Right ventricle myocardium inferior (tissue), 1 donor: ENCODE results near the gene SIN3B. TPM values are rescaled to one million over a fixed set of nuclear protein-coding genes. Genes with fewer than 3 reads are reported as not detected.
A peak's percentile ranks its signal among the peaks of the same experiment; 100 is the strongest.

Source experiments
- ATAC-seq: fragments of 200-7000 bp; cut with Tn5 transposase; one replicate; pipeline ENCODE4 v1.9.1; 2020; ENCODE audit warnings: mild to moderate bottlenecking, moderate library complexity
- DNase-seq: peaks from one replicate; pipeline ENCODE4 v3.0.0; 2021; ENCODE audit errors: missing footprints
- intact Hi-C: fragments of 100-400 bp; cut with DNase I; formaldehyde crosslinking; loops from one replicate; pipeline ENCODE4 v1.11.0; 2022
- total RNA-seq: library from RNA; stranded (reverse); fragmentation: NEBNext Ultra II Directional; extraction: Animal tissue kit (Norgen Biotek cat#: 25700); gene quantifications from one replicate; pipeline ENCODE4 v1.2.1, GENCODE V29; 2021
- donor health status: DM: no; HTN: yes; CAD: no; lungs with severe emphysema.

SIN3B gene
- total RNA-seq, 1 donor from 2014 or later: 27.8 TPM

- intact Hi-C loops: no loop called here
- ATAC-seq (no peak), DNase-seq (no peak)
Measured at GRCh38 chr19:16883522-16883921, 54.3 kb downstream of the SIN3B start.

GRCh38 chr19:16885166-16885565, 56.0 kb downstream of the SIN3B start:
- intact Hi-C loops: no loop called here
- DNase-seq (no peak), ATAC-seq (no peak)

DNA sequence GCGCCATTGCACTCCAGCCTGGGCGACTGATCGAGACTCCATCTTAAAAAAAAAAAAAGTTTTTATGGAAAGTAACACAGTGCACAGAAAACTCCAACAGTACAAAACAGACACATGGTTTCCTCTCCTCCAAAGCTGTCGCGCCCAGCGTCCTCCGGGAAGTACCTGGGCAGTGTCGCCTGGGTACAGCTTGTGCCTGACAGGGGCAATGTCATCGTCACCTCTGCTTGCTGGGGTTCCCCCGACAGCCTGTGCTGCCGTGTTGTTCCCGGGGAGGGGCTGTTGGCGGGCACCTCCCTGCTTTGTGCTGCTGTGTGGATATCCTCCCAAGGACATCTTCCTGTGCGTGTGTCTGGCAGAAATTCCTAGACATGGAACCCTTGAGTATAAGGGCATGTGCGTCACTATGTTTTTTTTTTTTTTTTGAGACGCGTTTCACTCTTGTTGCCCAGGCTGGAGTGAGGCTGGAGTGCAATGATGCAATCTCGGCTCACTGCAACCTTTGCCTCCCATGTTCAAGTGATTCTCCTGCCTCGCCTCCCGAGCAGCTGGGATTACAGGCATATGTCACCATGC, 57.2 kb downstream of the SIN3B start:
- ATAC-seq: peak; percentile 81
- intact Hi-C loops: no loop called here
- peak; percentile 80 for DNase-seq

DNA sequence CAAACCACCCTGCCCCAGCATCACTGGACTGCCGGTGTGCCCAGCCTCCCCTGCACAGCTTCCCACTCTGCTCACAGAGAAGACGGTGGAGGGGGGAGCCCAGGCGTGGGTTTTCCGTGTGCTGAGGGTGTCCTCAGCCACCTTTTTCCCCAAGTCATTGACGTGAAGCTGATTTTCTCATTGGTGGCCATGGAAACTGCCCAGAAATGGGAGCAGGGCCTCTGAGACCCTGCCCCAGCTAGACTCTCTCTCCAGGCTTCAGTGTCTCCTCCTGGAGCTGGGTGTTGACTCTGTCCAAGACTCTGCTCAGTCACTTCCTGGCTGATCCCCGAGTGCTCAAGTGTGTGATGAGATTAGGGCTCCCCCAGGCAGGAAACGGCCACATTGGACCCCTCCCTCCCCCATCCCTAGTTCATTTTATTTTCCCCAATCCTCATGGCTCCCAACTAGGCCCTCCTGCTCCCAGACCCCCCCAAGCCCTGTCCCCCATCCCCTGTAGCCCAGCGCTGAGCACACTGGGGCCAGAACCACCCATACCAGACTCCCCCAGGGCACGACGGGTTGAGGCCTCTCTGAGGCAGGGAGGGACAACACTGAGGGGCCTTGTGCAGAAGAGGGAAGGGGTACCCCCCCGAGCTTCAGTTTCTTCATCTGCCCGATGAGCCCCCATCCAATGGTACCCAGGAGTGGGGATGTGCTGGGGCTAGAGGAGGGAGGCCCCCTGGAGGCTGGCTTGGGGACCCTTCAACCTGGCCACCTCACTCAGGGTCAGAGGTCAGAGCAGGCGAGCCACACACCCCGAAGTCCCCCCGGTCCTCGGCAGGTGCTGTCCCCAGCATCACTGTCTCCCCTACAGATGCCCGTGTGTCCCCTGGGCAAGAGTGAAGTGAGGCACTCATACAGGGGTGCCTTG, 58.4 kb downstream of the SIN3B start:
- ATAC-seq (no peak), DNase-seq (no peak)
- intact Hi-C loops: no loop called here

- ATAC-seq: peak; percentile 29
- peak; percentile 78 for DNase-seq
- intact Hi-C loops: no loop called here
Measured at GRCh38 chr19:16888629-16889365, 59.6 kb downstream of the SIN3B start, which contains the start of gene F2RL3. TSS of gene F2RL3 (plus strand) at chr19:16888999. CDS start at chr19:16889190, 191 bp downstream.

GRCh38 chr19:16889366-16889882, 60.2 kb downstream of the SIN3B start:
- intact Hi-C loops: no loop called here
- DNase-seq (peak; percentile 70), ATAC-seq (peak; percentile 73)

- intact Hi-C loops: loop anchor here (10.0 kb wide), 1 partner anchor 155 kb away; no protein-coding TSS in a partner anchor
- no peak for DNase-seq
- ATAC-seq: no peak
Measured at GRCh38 chr19:16889883-16890460, 60.8 kb downstream of the SIN3B start.

DNA sequence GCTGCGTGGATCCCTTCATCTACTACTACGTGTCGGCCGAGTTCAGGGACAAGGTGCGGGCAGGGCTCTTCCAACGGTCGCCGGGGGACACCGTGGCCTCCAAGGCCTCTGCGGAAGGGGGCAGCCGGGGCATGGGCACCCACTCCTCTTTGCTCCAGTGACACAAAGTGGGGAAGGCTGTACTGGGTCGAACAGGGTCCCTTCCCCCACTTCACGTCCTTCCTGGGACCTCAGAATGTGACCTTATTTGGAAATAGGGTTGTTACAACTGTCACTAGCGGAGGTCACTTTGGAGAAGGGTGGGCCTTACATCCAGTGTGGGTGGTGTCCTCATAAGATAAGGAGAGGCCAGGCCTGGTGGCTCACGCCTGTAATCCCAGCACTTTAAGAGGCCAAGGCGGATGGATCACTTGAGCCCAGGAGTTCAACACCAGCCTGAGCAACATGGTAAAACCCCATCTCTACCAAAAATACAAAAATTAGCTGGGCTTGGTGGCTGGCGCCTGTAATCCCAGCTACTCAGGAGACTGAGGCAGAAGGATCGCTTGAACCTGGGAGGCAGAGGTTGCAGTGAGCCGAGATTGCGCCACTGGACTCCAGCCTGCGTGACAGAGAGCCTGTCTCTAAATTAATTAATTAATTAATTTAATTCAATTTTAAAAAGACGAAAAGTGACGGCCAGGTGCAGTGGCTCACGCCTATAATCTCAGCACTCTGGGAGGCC, 61.4 kb downstream of the SIN3B start:
- intact Hi-C loops: loop anchor here (10.0 kb wide), 1 partner anchor 154 kb away; no protein-coding TSS in a partner anchor
- no peak for DNase-seq
- ATAC-seq: no peak

DNA sequence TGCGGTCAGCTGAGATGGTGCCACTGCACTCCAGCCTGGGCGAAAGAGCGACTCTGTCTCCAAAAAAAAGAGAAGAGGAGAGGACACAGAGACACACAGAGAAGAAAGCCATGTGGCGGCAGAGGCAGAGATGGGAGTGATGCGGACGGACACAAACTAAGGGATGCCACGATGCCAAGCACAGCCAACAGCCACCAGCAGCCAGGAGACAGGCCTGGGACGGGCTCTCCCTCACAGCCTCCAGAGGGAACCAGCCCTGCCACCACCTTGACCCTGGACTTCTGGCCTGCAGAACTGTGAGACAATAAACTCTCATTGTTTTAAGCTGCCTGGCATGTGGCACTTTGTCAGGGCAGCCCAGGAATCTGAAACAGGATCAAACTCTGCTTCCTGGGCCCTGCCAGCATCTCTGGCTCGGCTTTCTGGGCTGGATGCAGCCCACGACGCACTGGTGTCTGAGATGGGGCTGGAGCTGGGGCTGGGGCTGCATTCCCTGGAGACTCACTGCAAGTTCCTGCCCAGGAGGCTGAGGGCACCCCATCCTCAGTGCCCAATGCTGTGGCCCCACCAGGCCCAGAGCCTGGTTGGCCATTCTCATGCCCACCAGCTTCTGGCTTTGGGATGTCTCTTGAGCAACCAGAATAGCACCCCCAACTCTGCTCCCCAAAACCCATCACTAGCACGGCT, 62.6 kb downstream of the SIN3B start:
- no peak for ATAC-seq
- DNase-seq: no peak
- intact Hi-C loops: loop anchor here (10.0 kb wide), 1 partner anchor 153 kb away; no protein-coding TSS in a partner anchor

DNA sequence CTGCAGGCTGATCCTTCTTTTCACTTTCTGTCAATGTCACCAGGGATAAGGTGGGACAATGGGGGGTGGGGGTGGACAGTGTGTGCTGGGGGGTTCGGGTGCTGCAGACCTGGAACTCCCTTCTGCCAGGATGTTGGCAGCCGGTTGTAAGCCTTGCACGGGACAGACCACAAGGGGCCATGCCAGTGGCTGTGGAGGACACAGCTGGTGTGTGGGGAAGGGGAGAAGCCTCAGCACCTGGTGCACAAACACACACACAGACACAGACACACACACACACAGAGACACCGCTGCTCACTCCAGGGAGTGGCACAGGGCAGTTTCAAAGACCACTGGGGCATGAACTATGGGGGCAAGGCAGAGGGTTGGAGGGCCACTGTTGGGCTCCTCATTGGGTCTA, 63.2 kb downstream of the SIN3B start:
- intact Hi-C loops: loop anchor here (10.0 kb wide), 1 partner anchor 152 kb away; no protein-coding TSS in a partner anchor
- DNase-seq (no peak), ATAC-seq (no peak)

GRCh38 chr19:16892868-16893685, 63.9 kb downstream of the SIN3B start:
- DNase-seq (no peak), ATAC-seq (no peak)
- intact Hi-C loops: loop anchor here (10.0 kb wide), 1 partner anchor 152 kb away; no protein-coding TSS in a partner anchor

- intact Hi-C loops: loop anchor here (10.0 kb wide), 1 partner anchor 151 kb away; no protein-coding TSS in a partner anchor
- no peak for ATAC-seq
- no peak for DNase-seq
Measured at GRCh38 chr19:16893686-16893989, 64.4 kb downstream of the SIN3B start.

DNA sequence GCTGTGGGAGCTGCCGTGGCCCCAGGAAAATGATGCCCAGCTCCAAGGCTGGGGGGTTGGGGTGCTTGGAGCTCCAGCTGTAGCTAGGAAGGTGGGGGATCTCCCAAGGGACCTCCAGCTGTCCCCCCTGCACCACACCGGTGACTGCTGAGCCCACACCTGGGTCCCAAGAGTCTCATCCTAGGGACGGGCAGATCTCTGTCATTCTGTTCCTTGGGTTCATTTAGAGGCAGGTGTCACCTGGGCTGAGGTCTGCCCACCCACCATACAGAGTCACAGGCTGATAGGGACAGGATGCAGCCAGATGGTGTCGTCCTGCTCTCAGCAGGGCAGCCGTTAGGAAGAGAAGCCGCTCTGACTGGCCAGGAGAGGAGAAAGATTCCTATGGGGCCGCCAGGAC, 64.9 kb downstream of the SIN3B start:
- ATAC-seq: no peak
- no peak for DNase-seq
- intact Hi-C loops: loop anchor here (10.0 kb wide), 1 partner anchor 151 kb away; no protein-coding TSS in a partner anchor

GRCh38 chr19:16895467-16896145, 66.4 kb downstream of the SIN3B start:
- intact Hi-C loops: loop anchor here (5.0 to 10.0 kb wide), 2 partner anchors 68 to 149 kb away; partner anchors contain the start of gene SIN3B
- no peak for ATAC-seq
- DNase-seq: no peak

GRCh38 chr19:16896146-16897028, 67.2 kb downstream of the SIN3B start:
- ATAC-seq (no peak), DNase-seq (no peak)
- intact Hi-C loops: loop anchor here (5.0 to 10.0 kb wide), 2 partner anchors 69 to 148 kb away; partner anchors contain the start of gene SIN3B
